NCI-H2029 (cell line): ENCODE data around the gene IPCEF1.

Experiments used
- DNase-seq: peaks from one replicate; lab custom pipeline; 2025; lab: John Stamatoyannopoulos, UW

IPCEF1 gene

DNA sequence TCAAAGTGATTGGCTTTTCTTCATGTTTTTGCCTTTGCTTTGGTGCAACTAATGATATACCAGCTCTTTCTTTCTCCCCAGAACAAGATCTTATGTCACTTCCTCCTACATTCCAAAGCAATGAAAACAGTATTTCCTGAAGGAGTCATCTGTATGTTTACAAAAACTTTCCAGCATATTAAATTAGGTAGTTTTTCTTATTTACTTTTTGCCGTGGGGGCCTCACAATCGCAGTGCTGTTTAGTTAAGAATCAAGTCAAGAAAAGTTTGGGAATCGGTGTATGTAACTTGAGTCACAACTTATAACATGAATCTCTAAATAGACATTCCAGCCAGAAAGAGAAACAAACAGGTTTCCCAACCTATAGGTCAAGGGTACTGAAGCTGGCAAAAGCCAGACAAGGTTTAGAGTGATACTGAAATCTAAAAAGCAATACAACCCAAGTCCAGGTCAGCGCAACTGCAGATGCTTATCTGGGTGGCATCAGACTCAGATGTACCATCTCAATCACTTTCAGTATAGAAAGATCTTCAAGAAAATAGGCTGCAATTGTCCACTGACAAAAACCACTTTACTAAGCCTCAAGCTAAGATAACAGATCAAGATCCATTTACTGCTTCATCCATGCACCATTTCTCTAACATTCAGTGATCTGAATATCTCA lies 63.6 kb downstream of the IPCEF1 start:
- DNase-seq: no peak

DNA sequence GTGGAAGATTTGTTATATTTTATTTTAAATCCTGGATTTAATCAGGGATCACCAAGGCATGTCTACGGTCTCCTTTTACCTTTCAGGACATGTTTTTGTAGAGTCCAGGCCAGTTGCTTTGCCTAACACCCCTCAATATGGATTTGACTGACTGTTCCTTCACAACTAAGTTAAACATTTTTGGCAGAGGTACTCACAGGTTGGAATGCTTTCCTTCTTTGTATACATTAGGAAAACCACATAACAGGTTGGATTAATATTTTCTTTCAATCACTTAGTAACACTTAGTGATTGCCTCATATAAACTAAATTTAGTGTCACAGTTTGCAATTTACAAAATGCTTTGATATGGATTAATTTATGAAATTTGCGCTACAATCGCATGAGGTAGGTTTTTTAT lies 64.5 kb downstream of the IPCEF1 start:
- no peak for DNase-seq

DNA sequence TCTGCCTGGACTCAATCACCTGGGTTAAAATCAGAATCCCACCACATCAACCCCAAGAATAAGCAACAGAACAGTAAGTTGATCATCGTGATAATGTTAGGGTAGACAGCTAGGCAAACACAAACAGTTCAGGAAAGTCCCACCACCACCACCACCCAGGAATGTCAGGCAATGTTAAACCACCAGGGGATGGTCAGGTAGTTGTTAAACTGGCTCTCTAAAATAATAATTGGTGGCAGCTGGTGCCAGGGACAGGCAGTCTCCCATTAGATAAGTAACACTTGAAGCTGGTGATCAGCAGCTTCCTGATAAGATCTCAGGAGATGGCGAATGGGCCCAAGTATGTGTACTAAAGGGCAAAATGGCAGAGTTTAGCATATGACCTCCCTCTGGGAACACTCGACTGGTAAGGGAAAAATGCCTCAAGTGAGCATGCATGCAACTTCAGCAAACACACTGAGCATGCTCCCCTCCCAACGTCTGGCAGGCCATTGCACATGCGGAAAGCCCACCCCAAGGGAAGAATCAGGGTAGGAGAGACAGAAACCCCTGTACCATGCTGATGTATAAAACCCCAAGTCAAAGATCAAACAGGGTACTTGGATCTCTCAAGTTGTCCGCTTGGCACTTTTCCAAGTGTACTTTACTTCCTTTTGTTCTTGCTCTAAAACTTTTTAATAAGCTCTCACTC lies 66.6 kb downstream of the IPCEF1 start:
- no peak for DNase-seq

DNA sequence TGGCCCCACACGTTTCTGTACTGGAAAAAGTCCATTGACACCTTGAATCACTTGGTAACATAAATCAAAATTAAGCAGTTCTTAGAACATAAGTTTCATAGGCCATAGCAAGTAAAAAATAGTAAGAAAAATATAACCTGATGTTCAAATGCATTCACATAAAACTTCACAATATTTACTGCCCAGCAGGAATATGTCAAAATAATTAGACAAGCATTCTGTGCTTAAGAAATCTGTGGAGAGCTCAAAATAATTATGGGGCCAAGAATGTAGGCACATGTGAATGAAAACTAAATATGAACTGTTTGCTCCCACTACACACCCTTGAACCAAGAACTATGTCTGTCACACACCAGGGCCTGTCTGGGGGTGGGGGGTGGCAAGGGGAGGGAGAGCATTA lies 70.8 kb downstream of the IPCEF1 start:
- no peak for DNase-seq

DNA sequence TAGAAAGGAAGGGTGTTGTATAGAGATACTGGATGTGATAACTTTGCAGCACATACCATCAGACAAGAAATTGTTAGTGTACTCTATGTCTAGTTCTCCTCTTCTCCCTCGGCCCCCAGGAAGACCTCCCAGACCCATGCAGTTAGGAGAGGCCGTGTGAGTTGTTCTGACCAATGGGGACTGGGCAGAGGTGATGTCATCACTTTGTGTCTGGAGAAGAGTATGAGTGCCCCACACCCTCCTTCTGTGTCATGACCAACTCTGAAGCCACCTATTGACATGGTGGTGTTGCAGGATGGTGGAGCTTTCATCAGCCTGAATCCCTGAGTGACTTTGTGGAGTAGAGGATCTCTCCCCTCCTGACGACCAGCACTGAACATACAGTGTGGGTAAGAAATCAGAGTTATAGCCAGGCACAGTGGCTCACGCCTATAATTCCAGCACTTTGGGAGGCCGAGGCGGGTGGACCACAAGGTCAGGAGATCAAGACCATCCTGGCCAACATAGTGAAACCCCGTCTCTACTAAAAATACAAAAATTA lies 72.2 kb downstream of the IPCEF1 start:
- DNase-seq: no peak

DNA sequence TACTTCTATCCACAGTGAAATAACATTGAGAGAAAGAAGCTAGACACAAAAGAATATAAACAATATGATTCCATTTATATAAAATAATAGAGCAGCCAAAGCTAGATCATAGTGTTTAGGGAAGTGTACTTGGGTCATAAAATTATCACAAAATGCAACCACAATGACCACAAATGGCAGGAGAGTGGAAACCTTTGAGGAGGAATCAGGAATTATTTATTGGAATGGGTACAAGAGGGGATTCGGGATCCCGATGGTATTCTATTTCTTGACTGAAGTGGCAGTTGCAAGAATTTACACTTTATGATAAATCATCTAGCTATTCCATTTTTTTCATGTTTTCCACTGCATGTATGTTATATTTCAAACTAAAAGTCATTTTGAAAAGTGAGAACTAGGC lies 76.1 kb downstream of the IPCEF1 start:
- DNase-seq: no peak

DNA sequence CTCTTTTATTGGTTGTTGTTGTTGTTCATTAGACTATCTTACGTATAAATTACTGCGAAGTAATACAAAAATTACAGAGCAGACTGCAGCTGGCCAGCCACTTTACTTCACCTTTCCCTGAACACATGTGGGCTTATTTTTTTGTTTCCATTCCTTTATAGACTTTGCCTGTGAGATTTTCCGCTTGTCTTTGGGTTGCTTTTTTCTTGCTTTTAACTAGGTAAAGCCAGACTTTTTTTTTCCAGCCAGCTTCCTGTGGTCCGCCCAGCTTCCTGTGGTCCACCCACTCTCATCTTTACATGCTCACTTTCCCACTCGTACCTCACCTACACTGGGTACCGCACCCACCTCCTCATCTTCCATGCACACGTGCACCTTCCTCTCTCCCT lies 79.0 kb downstream of the IPCEF1 start:
- DNase-seq: no peak

DNA sequence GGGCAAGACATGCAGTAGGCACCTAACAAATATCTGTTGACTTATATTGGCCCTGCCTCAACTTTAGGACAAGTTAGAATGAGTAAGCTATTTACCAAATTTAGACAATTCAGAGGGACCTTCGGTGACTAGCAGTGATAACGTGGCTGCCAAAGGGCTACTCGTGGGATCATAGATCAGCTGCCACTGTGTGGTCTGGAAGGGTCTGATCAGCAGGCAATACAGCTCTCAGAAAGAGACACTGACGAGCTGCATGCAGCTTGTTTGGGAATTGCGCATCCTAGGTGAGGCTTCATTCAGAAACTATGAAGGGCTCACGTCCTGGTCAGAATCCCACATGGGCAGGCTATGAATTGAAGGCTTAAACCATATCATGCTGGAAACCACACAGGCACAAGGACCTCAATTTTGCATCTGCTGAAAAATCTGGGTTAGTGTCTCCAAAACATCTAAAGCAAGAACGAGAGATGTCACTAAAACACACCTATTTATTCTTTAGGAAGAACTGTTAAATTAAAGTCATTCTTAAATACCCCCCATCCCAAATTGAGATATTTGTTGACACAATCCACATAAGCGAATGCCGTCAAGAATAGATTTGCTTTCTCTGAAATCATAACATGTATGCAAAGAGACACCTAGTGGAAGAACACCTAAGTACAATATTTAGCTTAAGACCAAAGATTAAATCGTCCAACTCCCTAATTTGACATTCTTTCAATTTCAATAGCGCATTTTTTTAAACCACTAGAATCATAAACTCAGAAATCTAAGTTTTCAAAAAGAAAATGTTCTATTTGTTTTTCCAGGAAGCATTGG lies 79.6 kb downstream of the IPCEF1 start:
- DNase-seq: peak; percentile 34

DNA sequence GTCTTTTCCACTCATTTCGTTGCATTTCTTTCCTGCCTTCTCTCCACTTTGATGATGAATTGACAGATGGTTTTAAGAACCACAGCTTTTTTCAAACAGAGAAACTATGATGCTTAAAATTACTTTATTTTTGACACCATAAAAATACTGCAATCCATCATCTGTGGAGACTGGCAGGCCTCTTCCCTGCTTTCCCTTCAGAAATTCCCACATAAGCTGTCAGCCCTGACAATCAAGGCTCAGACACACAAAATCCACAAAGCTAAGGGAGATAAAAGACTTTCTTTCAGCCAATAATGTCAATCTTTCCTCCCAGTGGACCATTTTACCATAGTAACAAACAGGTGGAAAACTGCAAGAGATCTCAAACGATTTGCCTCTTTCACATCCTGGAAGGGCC lies 82.4 kb downstream of the IPCEF1 start:
- DNase-seq: no peak

DNA sequence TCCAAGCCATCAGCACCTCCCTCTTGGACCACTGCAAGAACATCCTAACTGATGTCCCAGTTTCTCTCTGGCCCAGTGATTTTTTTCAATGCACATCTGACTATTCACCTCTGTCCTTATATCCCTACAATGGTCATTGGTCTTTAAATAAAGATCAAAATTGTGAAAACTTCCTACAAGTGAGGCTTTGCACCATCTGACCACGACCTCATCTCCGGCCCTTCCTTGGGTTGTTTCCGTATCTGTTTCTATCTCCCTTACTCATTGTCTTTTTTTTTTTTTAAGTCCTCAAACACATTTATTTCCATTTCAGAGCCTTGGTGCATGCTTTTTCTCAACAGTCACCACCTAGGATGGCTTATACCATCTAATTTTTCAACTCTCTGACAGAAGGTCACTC lies 88.1 kb downstream of the IPCEF1 start:
- DNase-seq: no peak

DNA sequence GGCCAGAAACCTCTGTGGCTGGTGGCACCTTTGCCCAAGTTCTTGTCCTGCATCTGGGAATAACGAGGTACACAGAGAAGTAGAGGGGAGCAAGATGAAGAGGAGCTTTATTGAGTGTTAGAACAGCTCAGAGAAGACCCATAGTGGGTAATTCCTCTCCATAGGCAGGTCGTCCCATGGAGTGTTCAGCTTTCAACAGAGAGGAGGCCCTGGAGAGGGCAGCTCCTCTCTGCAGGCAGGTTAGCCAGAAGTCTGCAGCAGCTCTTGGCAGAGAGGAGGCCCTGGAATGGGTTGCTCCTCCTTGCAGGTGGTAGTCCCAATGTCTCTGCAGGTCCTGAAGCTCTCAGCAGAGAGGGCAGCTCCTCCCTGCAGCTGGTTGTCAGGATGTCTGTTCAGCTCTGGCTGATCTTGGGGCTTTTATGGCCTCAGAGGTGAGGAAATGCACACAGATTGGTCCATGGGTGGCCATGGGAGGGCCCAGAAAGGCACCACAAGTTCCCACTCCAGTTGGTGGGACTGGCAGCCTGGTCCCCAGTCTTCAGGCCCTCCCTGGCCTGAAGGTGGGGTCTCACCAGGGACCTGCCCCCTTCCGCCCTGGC lies 89.0 kb downstream of the IPCEF1 start:
- DNase-seq: no peak

DNA sequence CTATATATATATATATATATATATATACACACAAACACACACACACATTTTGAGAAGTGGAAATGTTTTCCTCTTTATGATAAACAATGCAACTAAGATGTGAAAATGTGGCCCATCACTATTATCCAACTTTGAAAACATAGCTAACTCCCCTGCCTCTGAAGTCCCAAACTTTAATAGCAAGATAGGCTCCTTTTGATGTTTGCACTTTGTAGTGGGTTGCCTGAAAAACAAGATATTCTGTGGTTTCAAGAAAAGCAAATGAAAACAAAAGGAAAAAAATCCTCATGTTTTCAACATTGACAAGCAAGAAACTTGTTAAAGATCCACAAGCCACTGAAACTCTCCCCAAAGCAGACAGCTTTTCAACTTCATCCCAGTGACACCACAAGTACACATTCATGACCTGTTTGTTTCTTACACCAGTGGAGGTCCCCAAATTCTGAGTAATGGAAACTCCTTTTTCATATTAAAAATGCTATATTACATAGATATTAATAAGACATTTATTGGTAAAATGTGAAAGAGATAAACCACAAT lies 90.0 kb downstream of the IPCEF1 start:
- DNase-seq: no peak

DNA sequence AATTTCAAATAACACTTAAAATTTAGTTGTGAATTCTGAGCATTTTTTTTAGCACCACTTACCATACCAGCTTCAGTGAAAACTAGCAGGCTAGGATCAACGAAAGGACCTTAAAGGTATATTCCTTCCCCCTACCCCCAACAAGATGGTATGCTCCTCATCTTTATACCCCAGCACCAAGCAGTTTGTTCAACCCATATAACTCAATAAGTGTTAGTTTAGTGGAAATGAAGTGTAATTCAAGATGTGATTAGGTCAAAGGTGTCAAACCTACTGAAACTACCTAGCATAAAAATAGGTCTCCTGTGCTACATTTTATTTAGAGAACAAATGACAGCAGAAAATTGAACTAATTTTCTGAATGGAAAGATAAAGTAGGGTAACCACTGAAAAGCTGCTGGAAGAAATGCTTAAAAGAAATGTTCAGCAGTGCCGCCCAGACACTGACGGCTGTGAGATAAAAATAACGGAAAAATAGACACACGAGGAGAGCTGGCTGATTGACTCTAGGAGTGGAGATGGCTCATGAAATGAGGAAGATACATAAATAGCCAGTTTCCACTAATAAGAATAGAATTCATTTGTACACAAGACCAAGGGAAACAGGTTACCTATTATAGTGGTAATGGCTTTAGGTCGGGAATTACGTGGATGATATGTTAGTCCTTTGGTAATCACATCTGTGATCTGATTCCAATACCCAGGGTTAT lies 94.8 kb downstream of the IPCEF1 start:
- no peak for DNase-seq

DNA sequence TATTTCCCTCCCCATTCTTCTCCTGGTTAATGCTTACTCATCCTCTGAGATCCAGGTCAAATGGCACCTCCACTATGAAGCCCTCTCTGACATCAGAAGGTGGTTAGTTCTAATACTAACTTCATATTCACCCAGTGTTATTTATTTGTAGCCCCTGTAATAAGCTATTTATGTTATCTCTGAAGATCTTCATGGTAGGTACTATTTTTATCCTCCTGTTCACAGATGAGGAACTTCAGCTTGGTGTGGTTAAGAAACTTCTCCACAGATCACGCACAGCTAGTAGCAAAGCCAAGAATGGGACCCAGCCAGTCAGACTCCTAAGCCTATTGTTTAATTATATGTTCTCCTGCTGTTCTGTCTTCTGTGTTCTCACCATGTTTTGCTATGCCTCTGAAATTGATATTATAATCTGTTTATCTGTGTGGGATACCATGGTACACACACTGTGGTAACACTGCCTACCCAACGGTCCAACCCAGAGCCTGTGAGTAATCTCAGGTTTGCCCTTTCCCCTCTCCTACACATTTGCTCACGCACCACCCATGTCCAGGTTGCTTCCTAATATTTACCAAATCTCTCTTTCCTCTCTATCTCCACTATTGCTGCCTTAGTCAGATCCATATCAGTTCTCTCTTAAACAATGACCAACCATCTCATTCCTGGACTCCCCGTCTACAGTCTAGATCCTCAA lies 98.4 kb downstream of the IPCEF1 start:
- DNase-seq: no peak

DNA sequence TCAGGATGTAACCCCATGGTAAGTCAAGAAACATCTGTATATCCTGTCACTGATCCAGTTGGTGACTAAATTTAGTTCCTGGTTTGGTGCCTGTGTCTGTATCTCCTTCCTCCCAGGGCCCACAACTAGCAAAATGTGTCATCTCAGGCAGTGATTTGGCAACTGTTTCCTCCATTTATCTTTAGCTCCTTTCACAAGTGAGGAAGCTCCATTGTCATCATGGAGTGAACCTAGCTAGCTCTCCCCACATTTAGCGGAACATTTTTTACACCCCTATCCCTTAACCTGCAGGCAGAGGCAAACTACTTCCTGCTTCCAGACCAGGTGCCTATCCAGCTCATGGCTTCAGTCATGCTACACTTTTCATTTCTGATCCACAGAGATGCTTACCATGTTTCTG lies 99.5 kb downstream of the IPCEF1 start:
- no peak for DNase-seq

DNA sequence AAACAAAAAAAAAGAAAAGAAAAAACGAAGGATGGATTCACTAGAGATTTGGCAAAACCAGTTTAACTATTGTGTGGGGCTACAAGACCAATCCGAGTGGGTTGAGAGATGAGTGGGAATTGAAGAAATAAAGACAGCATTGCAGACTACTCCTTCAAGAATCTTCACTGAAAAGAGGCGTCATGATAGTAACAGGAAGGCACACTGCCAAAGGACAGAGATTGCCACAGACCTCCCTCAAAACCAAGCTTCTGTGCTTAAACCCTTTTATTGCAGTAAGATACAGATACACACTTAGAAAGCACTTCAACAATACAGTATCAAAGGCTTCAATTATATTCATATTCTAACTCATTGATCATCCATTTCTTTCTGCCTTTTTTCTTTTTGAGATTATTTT lies 103.9 kb downstream of the IPCEF1 start:
- no peak for DNase-seq

DNA sequence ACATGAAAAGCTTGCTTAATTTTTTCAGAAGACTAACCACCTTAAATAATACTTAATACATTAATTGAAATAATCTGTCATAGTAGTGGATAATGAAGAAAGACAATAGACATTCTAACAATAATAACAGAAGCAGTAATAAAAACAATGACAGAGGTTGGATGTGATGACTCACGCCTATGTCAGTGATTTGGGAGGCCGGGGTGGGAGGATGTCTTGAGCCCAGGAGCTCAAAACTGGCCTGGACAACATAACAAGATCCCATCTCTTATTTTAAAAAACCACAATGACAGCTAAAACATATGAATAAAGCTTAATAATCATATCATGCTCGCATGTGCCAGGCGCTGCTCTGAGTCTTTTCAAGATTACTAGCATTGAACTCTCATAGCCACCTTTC lies 105.5 kb downstream of the IPCEF1 start:
- DNase-seq: no peak

DNA sequence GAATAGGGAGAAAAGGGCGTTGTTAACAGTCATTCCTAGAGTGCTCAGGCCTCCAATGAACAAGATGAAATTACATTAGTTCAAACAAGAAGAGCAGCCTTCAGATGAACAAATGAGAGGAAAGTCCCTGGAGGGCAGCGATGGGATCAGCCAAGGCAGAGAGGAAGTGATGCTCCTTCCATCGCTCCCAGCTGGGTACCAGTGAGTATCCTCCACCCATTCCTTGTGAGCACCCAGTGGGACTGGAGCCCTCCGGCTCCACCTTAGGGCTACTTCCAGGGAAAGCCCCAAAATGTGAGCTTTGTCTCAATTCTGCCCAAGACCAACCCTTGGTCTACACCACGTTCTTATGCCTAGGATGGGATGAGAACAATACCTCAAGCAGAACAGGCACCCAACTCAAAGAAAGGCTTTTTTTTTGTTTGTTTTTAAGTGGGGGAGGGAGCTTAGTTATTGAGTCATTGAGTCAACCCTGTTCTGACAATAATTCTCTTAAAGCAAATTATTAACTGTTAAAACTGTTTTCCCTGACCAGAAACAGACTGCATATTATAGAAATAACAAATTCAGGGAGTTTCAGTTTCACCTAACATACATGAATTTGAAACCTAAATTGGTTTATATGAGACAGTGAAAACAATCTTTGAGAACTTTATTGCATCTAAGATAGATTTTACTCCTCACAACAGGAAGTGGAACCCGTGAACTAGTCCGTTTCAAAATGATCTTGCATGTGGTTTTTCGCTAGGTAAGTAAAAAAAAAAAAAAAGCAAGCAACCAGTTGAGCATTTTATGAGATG lies 106.9 kb downstream of the IPCEF1 start:
- no peak for DNase-seq

DNA sequence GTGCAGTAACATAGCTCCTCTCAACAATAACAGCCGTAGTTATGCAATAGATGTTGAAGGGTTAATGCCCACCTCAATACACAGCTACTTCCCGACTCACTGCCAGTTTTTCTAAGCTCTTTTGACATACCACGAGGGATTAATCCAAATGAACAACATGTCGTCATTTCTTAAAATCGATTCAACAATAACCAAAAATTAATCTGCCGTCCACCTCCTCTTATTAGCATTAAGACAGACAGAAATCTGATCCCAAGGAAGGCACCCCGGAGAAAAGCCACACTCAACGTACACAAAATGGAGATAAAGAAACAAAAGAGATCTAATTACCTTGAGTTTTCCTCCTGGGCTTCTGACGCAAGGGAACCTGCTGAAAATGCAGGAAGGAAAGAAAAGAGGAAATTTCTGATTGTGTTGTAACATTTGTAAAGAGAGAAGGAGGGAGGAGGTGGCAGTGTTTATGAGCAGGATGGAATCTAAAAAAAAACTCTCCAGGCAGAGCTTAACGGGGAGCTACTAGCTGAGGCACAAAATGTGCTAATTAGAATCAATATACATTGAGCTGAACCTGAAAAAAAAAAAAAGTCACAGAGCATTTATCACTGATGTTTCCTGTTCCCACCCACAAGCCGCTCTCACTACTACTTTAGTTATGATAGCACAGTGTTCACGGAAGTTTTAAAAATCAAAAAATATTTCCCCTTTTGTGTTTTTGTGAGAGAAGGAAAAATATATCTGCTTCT lies 109.3 kb downstream of the IPCEF1 start:
- no peak for DNase-seq
